Measurements from ENCODE around the gene USP3. TPM values are rescaled to one million over a fixed set of nuclear protein-coding genes. Genes with fewer than 3 reads are reported as not detected.
A peak's percentile ranks its signal among the peaks of the same experiment; 100 is the strongest.

Gene USP3
- total and polyA plus RNA-seq, 9 donors: 21.1 to 76.0 (median 60.1) TPM

DNA sequence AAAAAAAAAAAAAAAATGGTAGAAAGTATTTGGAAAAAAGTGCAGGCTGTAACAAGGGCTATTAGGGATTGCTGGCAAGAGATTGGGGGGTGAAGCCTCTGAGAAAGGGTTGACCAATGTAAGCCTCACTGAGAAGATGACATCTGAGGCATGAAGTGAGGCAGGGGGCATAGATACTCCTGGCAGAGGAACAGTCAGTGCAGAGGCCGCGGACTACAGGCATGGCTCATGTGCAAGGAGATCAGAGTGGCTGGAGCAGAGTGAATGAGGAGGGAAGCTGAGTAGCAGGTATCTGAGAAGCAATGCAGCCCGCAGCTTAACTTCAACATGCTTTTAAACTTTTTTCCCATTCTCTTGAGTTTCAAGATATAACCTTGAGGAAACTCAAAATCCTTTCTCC lies 98.2 kb downstream of the USP3 start:
- TF ChIP-seq POLR2A (IDR thresholded peaks at IDR 0.05): no peak
- TF ChIP-seq, protein P1, sequence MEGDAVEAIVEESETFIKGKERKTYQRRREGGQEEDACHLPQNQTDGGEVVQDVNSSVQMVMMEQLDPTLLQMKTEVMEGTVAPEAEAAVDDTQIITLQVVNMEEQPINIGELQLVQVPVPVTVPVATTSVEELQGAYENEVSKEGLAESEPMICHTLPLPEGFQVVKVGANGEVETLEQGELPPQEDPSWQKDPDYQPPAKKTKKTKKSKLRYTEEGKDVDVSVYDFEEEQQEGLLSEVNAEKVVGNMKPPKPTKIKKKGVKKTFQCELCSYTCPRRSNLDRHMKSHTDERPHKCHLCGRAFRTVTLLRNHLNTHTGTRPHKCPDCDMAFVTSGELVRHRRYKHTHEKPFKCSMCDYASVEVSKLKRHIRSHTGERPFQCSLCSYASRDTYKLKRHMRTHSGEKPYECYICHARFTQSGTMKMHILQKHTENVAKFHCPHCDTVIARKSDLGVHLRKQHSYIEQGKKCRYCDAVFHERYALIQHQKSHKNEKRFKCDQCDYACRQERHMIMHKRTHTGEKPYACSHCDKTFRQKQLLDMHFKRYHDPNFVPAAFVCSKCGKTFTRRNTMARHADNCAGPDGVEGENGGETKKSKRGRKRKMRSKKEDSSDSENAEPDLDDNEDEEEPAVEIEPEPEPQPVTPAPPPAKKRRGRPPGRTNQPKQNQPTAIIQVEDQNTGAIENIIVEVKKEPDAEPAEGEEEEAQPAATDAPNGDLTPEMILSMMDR (IDR thresholded peaks at IDR 0.05): no peak
- TF ChIP-seq EP300 (IDR thresholded peaks at IDR 0.05): no peak
- Histone ChIP-seq H3K4me1 (ENCODE audit: insufficient read depth) (peaks cover 14% of the 10 kb centered on the region), H3K9me3 (no peaks in the 10 kb centered on the region), H3K27ac (no peak overlapping the region), H3K4me3 (no peak overlapping the region), H3K36me3 (no peaks in the 10 kb centered on the region), H3K27me3 (no peaks in the 10 kb centered on the region)
- no peak for DNase-seq
- intact Hi-C loops (cut with DNase I): loop anchor here in 3 of 4 donors (5.0 to 10.0 kb wide), 3 partner anchors 98 to 108 kb away; partner anchors contain the start of gene USP3 (in 2 of the 3)
- WGBS, 3 donors: 18 to 41% (median 34%) methylated on average over 3 of the region's 3 CpGs

DNA sequence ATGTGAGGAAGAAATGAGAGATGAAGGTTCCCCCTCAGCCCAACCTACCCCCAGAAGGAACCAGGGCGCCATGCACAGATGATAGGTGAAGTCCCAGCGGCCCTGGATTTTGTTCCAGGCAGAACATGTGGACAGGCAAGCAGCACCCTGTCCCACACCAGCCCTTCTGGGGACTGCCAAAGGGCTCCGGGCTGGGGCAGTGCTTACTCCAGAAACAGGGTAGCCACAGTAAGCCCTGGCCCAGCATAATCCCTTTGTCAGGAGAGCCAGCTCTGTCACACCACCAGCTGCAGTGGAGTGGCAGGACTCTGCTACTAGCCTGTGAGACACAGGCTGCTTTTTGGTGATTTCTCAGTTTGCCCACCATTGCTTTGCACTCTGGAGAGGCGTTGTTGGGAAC lies 99.1 kb downstream of the USP3 start:
- Histone ChIP-seq H3K9me3 (no peaks in the 10 kb centered on the region), H3K36me3 (no peaks in the 10 kb centered on the region), H3K4me1 (ENCODE audit: insufficient read depth) (peaks cover 11% of the 10 kb centered on the region), H3K4me3 (no peak overlapping the region), H3K27me3 (no peaks in the 10 kb centered on the region), H3K27ac (no peak overlapping the region)
- TF ChIP-seq, protein P1 (IDR thresholded peaks at IDR 0.05): no peak
- no peak for TF ChIP-seq POLR2A (IDR thresholded peaks at IDR 0.05)
- no peak for DNase-seq
- intact Hi-C loops (cut with DNase I): loop anchor here in 3 of 4 donors (5.0 to 10.0 kb wide), 3 partner anchors 99 to 109 kb away; partner anchors contain the start of gene USP3 (in 2 of the 3)
- WGBS, 3 donors: 82 to 87% (median 83%) methylated on average over 4 of the region's 4 CpGs

DNA sequence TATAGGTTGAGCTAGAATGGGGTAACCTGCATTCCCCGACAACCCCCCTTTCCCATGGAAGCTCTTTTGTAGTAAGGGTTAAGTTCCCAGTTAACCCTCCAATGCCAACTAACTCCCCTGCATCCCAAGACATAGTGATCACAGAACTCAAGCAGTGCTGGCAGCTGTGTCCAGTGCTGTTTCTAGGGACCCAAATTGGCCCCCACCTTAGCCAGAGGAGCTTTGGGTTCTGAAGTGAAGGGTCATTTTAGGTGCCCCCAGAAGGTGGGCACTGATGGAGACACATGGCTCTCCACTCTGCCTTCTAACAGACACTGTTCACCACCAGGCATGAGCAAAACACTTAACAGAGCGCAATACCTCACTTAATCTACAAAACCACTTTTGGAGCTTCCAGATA lies 99.9 kb downstream of the USP3 start:
- Histone ChIP-seq H3K4me1 (ENCODE audit: insufficient read depth) (peaks cover 7% of the 10 kb centered on the region), H3K4me3 (no peak overlapping the region), H3K36me3 (no peaks in the 10 kb centered on the region), H3K27ac (no peak overlapping the region), H3K27me3 (no peaks in the 10 kb centered on the region), H3K9me3 (no peaks in the 10 kb centered on the region)
- DNase-seq: peak in 1 of 5 donors; percentile 4
- TF ChIP-seq, protein P1 (IDR thresholded peaks at IDR 0.05): no peak
- TF ChIP-seq EP300 (IDR thresholded peaks at IDR 0.05) (no peak), POLR2A (IDR thresholded peaks at IDR 0.05) (no peak)
- intact Hi-C loops (cut with DNase I): loop anchor here in 3 of 4 donors (5.0 to 10.0 kb wide), 3 partner anchors 99 to 109 kb away; partner anchors contain the start of gene USP3 (in 2 of the 3)
- WGBS, 3 donors: 95 to 98% (median 97%) methylated on average over 2 of the region's 2 CpGs

DNA sequence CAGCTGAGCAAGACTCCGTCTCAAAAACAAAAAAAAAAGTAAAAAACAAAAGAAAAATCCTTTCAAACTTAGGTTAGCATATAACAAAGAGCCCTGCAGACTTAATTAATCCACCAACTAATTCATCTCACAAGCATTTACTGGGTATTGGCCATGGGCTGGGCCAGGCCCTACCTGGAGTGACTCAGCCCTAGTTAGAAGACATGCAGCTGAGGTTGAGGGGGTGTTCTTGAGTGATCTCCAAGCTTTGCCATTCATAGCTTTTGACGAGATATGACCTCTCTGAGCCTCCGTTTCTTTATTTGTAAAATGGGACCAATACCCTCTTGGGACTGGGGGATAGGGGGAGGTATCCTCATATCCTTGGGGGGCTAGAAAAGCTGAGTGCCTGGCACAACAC lies 100.6 kb downstream of the USP3 start:
- TF ChIP-seq POLR2A (IDR thresholded peaks at IDR 0.05) (no peak), EP300 (IDR thresholded peaks at IDR 0.05) (no peak)
- TF ChIP-seq, protein P1 (IDR thresholded peaks at IDR 0.05): no peak
- peaks cover 5% of the 10 kb centered on the region for H3K4me1 ChIP-seq (ENCODE audit: insufficient read depth)
- DNase-seq: no peak
- no peaks in the 10 kb centered on the region for H3K9me3 ChIP-seq
- H3K27ac ChIP-seq: no peak overlapping the region
- H3K27me3 ChIP-seq: no peaks in the 10 kb centered on the region
- intact Hi-C loops (cut with DNase I): loop anchor here in 2 of 4 donors (10.0 kb wide), 2 partner anchors 100 to 110 kb away; partner anchors contain the start of gene USP3 (in 1 of the 2)
- H3K4me3 ChIP-seq: no peak overlapping the region
- WGBS, 3 donors: 75 to 92% (median 87%) methylated on average over 3 of the region's 3 CpGs
- no peaks in the 10 kb centered on the region for H3K36me3 ChIP-seq
